ENCODE data around the gene EML1.

- TF ChIP-seq CTBP1 (IDR thresholded peaks at IDR 0.05; ENCODE audit: borderline replicate concordance) = no peak
- TF ChIP-seq ARNT (IDR thresholded peaks at IDR 0.05) = no peak
- TF ChIP-seq FOXM1 (IDR thresholded peaks at IDR 0.05; ENCODE audit: borderline replicate concordance) = no peak
- no peak for TF ChIP-seq ELF4 (IDR thresholded peaks at IDR 0.05)
- no peak for TF ChIP-seq FOXK2 (IDR thresholded peaks at IDR 0.05)
- no peak for TF ChIP-seq SP1 (IDR thresholded peaks at IDR 0.05)
These were observed 46.5 kb downstream of the EML1 start for GRCh38 chr14:99839696-99840095.

All from HEK293T (cell line).